Spleen (tissue), 7 donors: ENCODE results near the gene SIVA1.

ENCODE experiments used
- POLR2A ChIP-seq, 3 donors: fragments of 450-650 bp; IDR thresholded peaks; one replicate each; pipeline ENCODE4 v1.5.1; 2017; ENCODE audit warnings: antibody characterized with exemption in 3 of 3, mild to moderate bottlenecking in 1 of 3
- POLR2AphosphoS5 ChIP-seq, 3 donors: sonication (generic); formaldehyde crosslinking; IDR thresholded peaks; one replicate each; pipeline ENCODE4 v1.5.1; 2017; ENCODE audit warnings: antibody characterized with exemption in 3 of 3
- TF ChIP-seq, protein P1 (sequence below), 11 experiments: fragments of 200-600 bp in 7 of 11; fragments of 450-650 bp in 4 of 11; sonication (generic) in 4 of 11; IDR thresholded peaks in 8 of 11; conservative IDR thresholded peaks in 3 of 11; 1 replicate in 7 of 11; 2 replicates in 4 of 11; pipeline versions ENCODE4 v1.4.0 to v1.8.0; 2016 to 2021; ENCODE audit warnings: antibody characterized with exemption in 11 of 11, inconsistent platforms in 4 of 11, mild to moderate bottlenecking in 1 of 11
- donor health status: DM: no; HTN: no; CAD: no; lungs with moderate emphysema.
- donor health status: DM: no; HTN: no; CAD: no.
- donor health status: DM: no; HTN: no; CAD: no.

DNA sequence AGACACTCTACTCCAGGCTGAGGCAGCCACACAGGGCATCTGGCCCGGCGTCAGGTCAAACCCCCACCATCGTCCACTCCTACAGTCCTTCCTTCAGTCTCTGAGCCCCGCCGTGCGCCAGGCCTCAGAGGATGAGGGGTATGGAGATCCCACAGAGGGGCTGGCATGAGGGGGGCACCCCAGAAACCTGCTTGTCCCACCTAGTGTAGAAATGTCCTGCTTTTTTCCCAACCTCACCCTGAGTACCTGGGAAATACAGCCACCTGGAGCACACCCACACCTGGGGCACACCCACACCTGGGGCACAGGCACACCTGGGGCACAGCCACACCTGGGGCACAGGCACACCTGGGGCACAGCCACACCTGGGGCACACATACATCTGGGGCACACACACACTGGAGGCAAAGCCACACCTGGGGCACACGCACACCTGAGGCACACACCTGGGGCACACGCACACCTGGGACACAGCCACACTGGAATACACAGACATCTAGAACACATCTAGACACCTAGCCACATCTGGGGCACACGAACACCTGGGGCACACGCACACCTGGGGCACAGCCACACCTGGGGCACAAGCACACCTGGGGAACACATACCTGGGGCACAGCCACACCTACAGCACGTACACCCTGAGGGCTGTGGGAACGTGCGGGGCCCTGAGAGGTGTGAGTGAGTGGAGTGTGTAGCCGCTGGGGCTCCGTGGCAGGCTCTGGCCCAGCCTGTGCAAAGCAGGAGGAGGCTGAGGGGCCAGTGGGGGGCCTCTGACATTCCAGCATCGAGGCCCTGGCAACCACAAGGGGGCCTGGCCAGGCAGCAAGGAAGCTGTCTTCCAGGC is 24.2 kb downstream of the SIVA1 start:
- TF ChIP-seq POLR2AphosphoS5 (IDR thresholded peaks at IDR 0.05) (no peak), POLR2A (IDR thresholded peaks at IDR 0.05) (no peak)
- TF ChIP-seq, protein P1, sequence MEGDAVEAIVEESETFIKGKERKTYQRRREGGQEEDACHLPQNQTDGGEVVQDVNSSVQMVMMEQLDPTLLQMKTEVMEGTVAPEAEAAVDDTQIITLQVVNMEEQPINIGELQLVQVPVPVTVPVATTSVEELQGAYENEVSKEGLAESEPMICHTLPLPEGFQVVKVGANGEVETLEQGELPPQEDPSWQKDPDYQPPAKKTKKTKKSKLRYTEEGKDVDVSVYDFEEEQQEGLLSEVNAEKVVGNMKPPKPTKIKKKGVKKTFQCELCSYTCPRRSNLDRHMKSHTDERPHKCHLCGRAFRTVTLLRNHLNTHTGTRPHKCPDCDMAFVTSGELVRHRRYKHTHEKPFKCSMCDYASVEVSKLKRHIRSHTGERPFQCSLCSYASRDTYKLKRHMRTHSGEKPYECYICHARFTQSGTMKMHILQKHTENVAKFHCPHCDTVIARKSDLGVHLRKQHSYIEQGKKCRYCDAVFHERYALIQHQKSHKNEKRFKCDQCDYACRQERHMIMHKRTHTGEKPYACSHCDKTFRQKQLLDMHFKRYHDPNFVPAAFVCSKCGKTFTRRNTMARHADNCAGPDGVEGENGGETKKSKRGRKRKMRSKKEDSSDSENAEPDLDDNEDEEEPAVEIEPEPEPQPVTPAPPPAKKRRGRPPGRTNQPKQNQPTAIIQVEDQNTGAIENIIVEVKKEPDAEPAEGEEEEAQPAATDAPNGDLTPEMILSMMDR (IDR thresholded peaks at IDR 0.05 in 8 of 11, conservative IDR thresholded peaks at IDR 0.05 in 3 of 11): no peak
